T1000 (cell line): ENCODE data around the gene WDR91.

ENCODE experiments used
- DNase-seq: peaks from one replicate; lab custom pipeline; 2025; ENCODE audit warnings: mixed read lengths; lab: John Stamatoyannopoulos, UW

Gene WDR91

GRCh38 chr7:135160098-135160857, 51.0 kb downstream of the WDR91 start:
- DNase-seq = no peak

GRCh38 chr7:135159359-135160085, 51.8 kb downstream of the WDR91 start:
- DNase-seq = no peak

- DNase-seq = no peak
Measured at GRCh38 chr7:135158874-135159273, 52.5 kb downstream of the WDR91 start.

GRCh38 chr7:135158141-135158655, 53.1 kb downstream of the WDR91 start:
- no peak for DNase-seq

- DNase-seq = no peak
Measured at GRCh38 chr7:135156290-135156689, 55.0 kb downstream of the WDR91 start.

GRCh38 chr7:135154734-135155133, 56.6 kb downstream of the WDR91 start:
- no peak for DNase-seq

- no peak for DNase-seq
Measured at GRCh38 chr7:135152442-135152841, 58.9 kb downstream of the WDR91 start.

GRCh38 chr7:135151533-135151932, 59.8 kb downstream of the WDR91 start:
- DNase-seq = no peak

- DNase-seq = no peak
Measured at GRCh38 chr7:135151132-135151531, 60.2 kb downstream of the WDR91 start.

- DNase-seq = no peak
Measured at GRCh38 chr7:135150072-135150782, 61.1 kb downstream of the WDR91 start.

GRCh38 chr7:135147899-135148721, 63.2 kb downstream of the WDR91 start, which contains the start of gene TMEM140:
Gene TMEM140 (plus strand): TSS chr7:135148072. CDS start chr7:135164442, 16,370 bp downstream.
- DNase-seq = no peak

- DNase-seq = no peak
Measured at GRCh38 chr7:135147341-135147898, 63.9 kb downstream of the WDR91 start.

- DNase-seq = no peak
Measured at GRCh38 chr7:135143885-135144668, 67.2 kb downstream of the WDR91 start.
